GM12865 (cell line): ENCODE data around the gene MARVELD1.

ENCODE experiments used
- DNase-seq: peaks from one replicate; pipeline ENCODE4 v3.0.0; 2010; ENCODE audit warnings: low read depth
- H3K4me3 ChIP-seq: 2 replicates; pipeline ENCODE4 v1.5.1; 2011; ENCODE audit warnings: mild to moderate bottlenecking, low read depth, low read length, control low read depth
- TF ChIP-seq, protein P1 (sequence below): IDR thresholded peaks from 2 replicates; pipeline ENCODE4 v1.5.1; 2011; ENCODE audit warnings: low read length, control low read depth, low read depth, inconsistent platforms; ENCODE audit not compliant: insufficient read depth; ENCODE audit errors: missing control alignments

MARVELD1 gene

GRCh38 chr10:97708976-97709946 lies 4.3 kb upstream of the MARVELD1 start:
- peak; percentile 50 for DNase-seq

GRCh38 chr10:97711640-97712572 lies 1.6 kb upstream of the MARVELD1 start:
- no peak for DNase-seq
- no peak overlapping the region for H3K4me3 ChIP-seq
- TF ChIP-seq, protein P1, sequence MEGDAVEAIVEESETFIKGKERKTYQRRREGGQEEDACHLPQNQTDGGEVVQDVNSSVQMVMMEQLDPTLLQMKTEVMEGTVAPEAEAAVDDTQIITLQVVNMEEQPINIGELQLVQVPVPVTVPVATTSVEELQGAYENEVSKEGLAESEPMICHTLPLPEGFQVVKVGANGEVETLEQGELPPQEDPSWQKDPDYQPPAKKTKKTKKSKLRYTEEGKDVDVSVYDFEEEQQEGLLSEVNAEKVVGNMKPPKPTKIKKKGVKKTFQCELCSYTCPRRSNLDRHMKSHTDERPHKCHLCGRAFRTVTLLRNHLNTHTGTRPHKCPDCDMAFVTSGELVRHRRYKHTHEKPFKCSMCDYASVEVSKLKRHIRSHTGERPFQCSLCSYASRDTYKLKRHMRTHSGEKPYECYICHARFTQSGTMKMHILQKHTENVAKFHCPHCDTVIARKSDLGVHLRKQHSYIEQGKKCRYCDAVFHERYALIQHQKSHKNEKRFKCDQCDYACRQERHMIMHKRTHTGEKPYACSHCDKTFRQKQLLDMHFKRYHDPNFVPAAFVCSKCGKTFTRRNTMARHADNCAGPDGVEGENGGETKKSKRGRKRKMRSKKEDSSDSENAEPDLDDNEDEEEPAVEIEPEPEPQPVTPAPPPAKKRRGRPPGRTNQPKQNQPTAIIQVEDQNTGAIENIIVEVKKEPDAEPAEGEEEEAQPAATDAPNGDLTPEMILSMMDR, result no peak

More at GRCh38 chr10:97708976-97709946, 4.3 kb upstream of the MARVELD1 start:
- no peak overlapping the region for H3K4me3 ChIP-seq
- TF ChIP-seq, protein P1, result peak; percentile 60

DNA sequence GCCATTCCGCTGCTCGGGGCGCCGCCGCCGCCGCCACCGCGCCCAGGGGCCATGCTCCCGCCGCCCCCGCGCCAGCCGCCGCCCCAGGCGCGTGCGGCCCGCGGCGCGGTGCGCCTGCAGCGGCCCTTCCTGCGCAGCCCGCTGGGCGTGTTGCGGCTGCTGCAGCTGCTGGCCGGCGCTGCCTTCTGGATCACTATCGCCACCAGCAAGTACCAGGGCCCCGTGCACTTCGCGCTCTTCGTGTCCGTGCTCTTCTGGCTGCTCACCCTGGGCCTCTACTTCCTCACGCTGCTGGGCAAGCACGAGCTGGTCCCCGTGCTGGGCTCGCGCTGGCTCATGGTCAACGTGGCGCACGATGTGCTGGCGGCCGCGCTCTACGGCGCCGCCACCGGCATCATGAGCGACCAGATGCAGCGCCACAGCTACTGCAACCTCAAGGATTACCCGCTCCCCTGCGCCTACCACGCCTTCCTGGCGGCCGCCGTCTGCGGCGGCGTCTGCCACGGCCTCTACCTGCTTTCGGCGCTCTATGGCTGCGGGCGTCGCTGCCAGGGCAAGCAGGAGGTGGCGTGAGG lies 383 bp downstream of the MARVELD1 start:
- TF ChIP-seq, protein P1, result peak; percentile 34
- DNase-seq, result peak; percentile 85
- H3K4me3 ChIP-seq, result peak overlapping the region; percentile 80

DNA sequence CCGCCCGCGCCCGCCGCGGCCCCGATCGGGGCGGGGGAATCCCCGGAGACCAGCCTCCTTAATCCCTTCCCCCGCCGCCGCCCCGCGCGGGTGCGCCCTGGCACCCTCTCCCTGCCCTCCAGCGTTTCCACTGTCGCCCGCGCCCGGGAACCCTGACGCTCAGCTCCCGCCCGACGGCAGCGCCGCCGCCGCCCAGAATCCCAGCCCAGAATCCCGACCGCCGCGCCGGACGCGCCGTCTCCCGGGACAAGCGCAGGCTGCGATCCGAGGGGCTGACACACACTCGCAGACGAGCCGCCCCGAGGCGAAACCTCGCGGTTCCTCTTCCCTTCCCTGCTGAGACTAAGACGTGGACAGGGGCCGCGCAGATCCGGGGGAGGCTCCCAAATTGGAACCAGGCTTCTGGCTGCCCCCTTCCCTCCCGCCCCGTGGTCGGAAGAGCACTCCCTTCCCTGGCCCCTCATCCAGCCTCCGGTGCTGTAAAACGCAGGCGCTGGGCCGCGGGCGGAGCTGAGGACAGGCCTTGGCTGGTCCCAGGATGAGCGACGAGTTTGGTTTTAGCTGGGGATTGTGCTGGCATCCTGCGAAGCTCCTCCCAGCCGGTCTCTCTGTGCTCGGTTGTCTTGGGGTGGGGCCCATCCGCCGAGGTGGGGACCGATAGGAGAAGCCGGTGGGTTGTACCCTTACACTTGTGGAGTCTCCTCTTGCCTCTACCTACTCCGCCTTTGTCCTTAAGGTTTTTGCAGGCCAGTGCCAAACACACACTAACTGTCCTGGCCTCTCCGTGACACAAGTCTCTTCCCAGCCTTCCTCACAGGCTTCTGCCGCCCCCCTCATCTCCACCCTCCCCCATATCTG lies 1.1 kb downstream of the MARVELD1 start:
- H3K4me3 ChIP-seq, result peak overlapping the region; percentile 80
- DNase-seq, result peak; percentile 60
- TF ChIP-seq, protein P1, result no peak

DNA sequence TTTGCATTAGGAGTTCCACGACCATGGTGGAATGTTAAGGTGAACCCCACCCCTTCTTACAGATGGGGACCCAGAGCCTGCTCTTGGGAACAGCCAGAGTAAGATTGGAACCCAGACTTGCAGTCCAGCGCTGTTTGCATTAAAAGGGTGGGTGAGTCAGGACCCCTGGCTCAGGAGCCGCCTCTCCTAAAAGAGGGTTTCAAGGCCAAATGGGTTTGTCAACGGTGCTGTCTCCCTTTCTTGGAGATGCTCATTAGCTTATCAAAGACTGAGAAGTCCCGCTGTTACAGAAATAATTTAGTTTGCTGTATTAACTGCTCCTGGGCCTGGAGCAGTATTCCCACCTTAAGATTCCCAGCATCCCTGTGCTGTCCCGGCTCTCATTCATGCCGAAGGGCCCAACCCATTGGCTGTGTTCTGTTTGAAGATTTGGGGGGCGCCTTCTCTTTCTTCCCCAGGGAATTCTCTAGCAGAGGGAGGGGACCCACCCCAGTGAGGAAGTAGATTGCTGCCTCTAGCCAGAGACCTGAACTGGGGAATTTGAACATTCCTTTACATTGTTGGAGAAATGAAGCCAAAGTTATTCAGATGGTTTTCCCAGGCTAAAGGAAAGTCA lies 1.8 kb downstream of the MARVELD1 start:
- no peak overlapping the region for H3K4me3 ChIP-seq
- DNase-seq, result no peak
- TF ChIP-seq, protein P1, result no peak
